HepG2 (cell line): ENCODE measurements around the gene DENND2A.

Source experiments
- CREB1 ChIP-seq, 2 experiments: fragments of 450-650 bp in 1 of 2; IDR thresholded peaks; 2 replicates each; pipeline ENCODE4 v1.6.1; 2016 to 2017; ENCODE audit warnings: control low read depth in 1 of 2, mild to moderate bottlenecking in 1 of 2, missing compliant biosample characterization in 1 of 2, missing genetic modification characterization in 1 of 2
- JUN ChIP-seq: sonication (generic); formaldehyde crosslinking; IDR thresholded peaks from 2 replicates; pipeline ENCODE4 v1.4.0; 2020; ENCODE audit warnings: mild to moderate bottlenecking, missing genetic modification reagents
- PCBP2 ChIP-seq: fragments of 200-400 bp; formaldehyde crosslinking; optimal IDR thresholded peaks from 2 replicates; pipeline ENCODE3; 2018; ENCODE audit warnings: low read length, low read depth; ENCODE audit not compliant: poor library complexity, severe bottlenecking
- RFXAP ChIP-seq: sonication (generic); formaldehyde crosslinking; IDR thresholded peaks from 2 replicates; pipeline ENCODE4 v1.4.0; 2020; ENCODE audit warnings: missing genetic modification reagents, borderline replicate concordance
- ZFP1 ChIP-seq: IDR thresholded peaks from 2 replicates; pipeline ENCODE4 v1.6.1; 2016
- ZNF44 ChIP-seq: sonication (generic); formaldehyde crosslinking; IDR thresholded peaks from 2 replicates; pipeline ENCODE4 v1.5.1; 2020; ENCODE audit warnings: mild to moderate bottlenecking, missing genetic modification reagents
- ZNF563 ChIP-seq: sonication (generic); formaldehyde crosslinking; IDR thresholded peaks from 2 replicates; pipeline ENCODE4 v1.8.0; 2022; ENCODE audit warnings: mild to moderate bottlenecking, moderate library complexity, missing genetic modification reagents
- ZNF83 ChIP-seq: sonication (generic); formaldehyde crosslinking; IDR thresholded peaks from 2 replicates; pipeline ENCODE4 v1.4.0; 2020; ENCODE audit warnings: missing genetic modification reagents, mild to moderate bottlenecking, borderline replicate concordance
- TF ChIP-seq, protein P1 (sequence below): sonication (generic); formaldehyde crosslinking; IDR thresholded peaks from 2 replicates; pipeline ENCODE4 v1.5.0; 2020; ENCODE audit warnings: mild to moderate bottlenecking, missing genetic modification reagents, moderate library complexity
- TF ChIP-seq, protein P2 (sequence below): sonication (generic); formaldehyde crosslinking; IDR thresholded peaks from 2 replicates; pipeline ENCODE4 v1.4.0; 2020; ENCODE audit warnings: missing genetic modification reagents
- TF ChIP-seq, protein P3 (sequence below): fragments of 450-650 bp; IDR thresholded peaks from 2 replicates; pipeline ENCODE4 v1.6.1; 2017; ENCODE audit warnings: mild to moderate bottlenecking
- TF ChIP-seq, protein P4 (sequence below): IDR thresholded peaks from 2 replicates; pipeline ENCODE4 v1.6.1; 2016; ENCODE audit warnings: low read depth, borderline replicate concordance

DNA sequence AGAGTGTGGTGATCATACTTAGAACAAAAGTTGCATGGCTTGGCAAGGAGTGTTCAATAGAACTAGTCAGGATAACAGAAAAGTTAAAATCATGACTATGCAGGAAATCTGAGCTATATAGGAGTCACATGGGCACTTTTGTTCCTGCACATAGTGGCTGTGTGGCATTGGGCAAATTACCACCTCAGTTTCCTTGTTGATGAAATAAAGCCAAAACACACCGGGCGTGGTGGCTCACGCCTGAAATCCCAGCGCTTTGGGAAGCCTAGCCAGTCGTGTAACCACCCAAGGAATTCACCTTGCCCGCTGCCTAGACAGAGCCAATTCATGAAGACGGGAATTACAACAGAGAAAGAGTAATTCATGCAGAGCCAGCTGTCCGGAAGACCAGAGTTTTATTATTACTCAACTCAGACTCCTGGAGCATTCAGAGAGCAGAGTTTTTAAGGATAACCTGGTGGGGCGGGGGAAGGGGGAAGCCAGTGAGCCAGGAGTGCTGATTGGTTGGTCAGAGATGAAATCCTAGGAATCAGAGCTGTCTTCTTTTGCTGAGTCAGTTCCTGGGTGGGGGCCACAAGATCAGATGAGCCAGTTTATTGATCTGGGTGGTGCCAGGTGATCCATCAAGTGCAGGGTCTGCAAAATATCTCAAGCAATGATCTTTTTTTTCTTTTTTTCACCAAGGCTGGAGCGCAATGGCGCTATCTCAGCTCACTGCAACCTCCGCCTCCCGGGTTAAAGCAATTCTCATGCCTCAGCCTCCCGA, 154.9 kb downstream of the DENND2A start:
- TF ChIP-seq ZFP1 (CRISPR knock-in tag) (no peak), JUN (no peak), RFXAP (CRISPR knock-in tag) (no peak), ZNF563 (CRISPR knock-in tag) (no peak), ZNF83 (CRISPR knock-in tag) (no peak), ZNF44 (CRISPR knock-in tag) (no peak), CREB1 (IDR thresholded peaks at IDR 0.05) (no peak), CREB1 (CRISPR knock-in tag; IDR thresholded peaks at IDR 0.05) (no peak), PCBP2 (no peak)
- TF ChIP-seq, protein P1, sequence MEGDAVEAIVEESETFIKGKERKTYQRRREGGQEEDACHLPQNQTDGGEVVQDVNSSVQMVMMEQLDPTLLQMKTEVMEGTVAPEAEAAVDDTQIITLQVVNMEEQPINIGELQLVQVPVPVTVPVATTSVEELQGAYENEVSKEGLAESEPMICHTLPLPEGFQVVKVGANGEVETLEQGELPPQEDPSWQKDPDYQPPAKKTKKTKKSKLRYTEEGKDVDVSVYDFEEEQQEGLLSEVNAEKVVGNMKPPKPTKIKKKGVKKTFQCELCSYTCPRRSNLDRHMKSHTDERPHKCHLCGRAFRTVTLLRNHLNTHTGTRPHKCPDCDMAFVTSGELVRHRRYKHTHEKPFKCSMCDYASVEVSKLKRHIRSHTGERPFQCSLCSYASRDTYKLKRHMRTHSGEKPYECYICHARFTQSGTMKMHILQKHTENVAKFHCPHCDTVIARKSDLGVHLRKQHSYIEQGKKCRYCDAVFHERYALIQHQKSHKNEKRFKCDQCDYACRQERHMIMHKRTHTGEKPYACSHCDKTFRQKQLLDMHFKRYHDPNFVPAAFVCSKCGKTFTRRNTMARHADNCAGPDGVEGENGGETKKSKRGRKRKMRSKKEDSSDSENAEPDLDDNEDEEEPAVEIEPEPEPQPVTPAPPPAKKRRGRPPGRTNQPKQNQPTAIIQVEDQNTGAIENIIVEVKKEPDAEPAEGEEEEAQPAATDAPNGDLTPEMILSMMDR (CRISPR knock-in tag): no peak
- TF ChIP-seq, protein P2, sequence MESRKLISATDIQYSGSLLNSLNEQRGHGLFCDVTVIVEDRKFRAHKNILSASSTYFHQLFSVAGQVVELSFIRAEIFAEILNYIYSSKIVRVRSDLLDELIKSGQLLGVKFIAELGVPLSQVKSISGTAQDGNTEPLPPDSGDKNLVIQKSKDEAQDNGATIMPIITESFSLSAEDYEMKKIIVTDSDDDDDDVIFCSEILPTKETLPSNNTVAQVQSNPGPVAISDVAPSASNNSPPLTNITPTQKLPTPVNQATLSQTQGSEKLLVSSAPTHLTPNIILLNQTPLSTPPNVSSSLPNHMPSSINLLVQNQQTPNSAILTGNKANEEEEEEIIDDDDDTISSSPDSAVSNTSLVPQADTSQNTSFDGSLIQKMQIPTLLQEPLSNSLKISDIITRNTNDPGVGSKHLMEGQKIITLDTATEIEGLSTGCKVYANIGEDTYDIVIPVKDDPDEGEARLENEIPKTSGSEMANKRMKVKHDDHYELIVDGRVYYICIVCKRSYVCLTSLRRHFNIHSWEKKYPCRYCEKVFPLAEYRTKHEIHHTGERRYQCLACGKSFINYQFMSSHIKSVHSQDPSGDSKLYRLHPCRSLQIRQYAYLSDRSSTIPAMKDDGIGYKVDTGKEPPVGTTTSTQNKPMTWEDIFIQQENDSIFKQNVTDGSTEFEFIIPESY: no peak
- TF ChIP-seq, protein P3, sequence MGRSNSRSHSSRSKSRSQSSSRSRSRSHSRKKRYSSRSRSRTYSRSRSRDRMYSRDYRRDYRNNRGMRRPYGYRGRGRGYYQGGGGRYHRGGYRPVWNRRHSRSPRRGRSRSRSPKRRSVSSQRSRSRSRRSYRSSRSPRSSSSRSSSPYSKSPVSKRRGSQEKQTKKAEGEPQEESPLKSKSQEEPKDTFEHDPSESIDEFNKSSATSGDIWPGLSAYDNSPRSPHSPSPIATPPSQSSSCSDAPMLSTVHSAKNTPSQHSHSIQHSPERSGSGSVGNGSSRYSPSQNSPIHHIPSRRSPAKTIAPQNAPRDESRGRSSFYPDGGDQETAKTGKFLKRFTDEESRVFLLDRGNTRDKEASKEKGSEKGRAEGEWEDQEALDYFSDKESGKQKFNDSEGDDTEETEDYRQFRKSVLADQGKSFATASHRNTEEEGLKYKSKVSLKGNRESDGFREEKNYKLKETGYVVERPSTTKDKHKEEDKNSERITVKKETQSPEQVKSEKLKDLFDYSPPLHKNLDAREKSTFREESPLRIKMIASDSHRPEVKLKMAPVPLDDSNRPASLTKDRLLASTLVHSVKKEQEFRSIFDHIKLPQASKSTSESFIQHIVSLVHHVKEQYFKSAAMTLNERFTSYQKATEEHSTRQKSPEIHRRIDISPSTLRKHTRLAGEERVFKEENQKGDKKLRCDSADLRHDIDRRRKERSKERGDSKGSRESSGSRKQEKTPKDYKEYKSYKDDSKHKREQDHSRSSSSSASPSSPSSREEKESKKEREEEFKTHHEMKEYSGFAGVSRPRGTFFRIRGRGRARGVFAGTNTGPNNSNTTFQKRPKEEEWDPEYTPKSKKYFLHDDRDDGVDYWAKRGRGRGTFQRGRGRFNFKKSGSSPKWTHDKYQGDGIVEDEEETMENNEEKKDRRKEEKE: no peak
- TF ChIP-seq, protein P4, sequence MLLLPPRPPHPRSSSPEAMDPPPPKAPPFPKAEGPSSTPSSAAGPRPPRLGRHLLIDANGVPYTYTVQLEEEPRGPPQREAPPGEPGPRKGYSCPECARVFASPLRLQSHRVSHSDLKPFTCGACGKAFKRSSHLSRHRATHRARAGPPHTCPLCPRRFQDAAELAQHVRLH (CRISPR knock-in tag): no peak
